Stimulated activated CD4-positive, alpha-beta T cell treated with anti-CD3 and anti-CD28 coated beads, TNF-alpha, amount 100 ng/mL, for 4 hours (primary cell): ENCODE results near the gene ZDHHC5.

Experiments used
- DNase-seq, 3 experiments: peaks; one replicate each; pipeline ENCODE4 v3.0.0-alpha.2; 2020; ENCODE audit warnings: low read depth in 3 of 3

ZDHHC5 gene, protein sequence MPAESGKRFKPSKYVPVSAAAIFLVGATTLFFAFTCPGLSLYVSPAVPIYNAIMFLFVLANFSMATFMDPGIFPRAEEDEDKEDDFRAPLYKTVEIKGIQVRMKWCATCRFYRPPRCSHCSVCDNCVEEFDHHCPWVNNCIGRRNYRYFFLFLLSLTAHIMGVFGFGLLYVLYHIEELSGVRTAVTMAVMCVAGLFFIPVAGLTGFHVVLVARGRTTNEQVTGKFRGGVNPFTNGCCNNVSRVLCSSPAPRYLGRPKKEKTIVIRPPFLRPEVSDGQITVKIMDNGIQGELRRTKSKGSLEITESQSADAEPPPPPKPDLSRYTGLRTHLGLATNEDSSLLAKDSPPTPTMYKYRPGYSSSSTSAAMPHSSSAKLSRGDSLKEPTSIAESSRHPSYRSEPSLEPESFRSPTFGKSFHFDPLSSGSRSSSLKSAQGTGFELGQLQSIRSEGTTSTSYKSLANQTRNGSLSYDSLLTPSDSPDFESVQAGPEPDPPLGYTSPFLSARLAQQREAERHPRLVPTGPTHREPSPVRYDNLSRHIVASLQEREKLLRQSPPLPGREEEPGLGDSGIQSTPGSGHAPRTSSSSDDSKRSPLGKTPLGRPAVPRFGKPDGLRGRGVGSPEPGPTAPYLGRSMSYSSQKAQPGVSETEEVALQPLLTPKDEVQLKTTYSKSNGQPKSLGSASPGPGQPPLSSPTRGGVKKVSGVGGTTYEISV

DNA sequence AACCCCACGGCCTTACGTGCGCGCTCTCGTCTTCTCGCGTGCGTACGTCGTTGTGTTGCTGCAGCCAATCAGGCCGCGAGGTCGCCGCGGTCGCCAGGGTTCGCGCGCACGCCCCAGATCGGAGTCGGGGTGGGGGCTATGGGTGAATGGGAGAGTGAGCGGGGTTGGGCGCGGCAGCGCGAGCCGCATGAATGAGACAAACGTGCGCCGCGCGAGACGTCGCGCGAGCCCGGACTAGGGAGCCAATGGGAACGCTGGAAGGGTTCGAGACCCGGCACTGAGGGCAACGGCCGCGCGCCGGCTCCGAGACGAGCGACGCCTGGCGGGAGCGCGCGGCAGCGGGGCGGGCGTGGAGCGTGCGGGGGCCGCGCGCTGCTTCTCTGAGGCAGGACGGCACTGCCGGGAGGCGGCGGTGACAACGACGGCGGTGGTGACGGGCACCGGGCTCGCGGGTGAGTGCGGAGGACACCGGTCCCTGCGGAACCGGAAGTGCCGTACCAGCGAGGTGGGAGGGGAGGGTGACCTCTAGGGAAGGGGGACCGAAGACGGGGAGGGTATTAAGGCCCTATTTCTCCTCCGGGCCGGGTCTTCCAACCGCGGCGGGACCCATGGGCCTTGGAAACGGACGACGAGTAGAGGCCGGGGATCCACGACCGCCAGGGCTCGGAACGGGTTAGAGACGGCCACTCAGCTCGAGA, at the start of gene ZDHHC5:
TSS of gene ZDHHC5 (plus strand) at position 379 of the 698 bp plus-strand sequence. CDS start 4,977 bp downstream, outside the sequence.
- DNase-seq: peak; percentile 96 to 99 (median 99)

DNA sequence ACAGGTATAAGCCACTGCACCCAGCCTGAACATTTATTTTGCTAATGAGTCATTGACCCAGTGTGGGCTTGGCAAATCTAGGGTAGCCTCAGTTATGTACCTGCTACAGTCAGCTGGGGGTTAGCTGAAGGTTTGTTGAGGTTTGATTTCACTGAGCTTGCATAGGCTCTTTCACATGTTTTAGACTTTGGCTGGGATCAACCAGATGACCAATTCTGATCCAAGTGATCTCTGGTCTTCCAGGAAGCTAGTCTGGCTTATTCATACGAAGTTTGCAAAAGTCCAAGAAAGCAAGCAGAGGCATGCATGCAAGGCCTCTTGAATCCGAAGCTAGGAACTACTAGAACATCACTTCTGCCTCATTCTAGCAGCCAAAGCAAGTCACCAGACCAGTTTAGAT, 49.5 kb upstream of the ZDHHC5 start:
- no peak for DNase-seq

DNA sequence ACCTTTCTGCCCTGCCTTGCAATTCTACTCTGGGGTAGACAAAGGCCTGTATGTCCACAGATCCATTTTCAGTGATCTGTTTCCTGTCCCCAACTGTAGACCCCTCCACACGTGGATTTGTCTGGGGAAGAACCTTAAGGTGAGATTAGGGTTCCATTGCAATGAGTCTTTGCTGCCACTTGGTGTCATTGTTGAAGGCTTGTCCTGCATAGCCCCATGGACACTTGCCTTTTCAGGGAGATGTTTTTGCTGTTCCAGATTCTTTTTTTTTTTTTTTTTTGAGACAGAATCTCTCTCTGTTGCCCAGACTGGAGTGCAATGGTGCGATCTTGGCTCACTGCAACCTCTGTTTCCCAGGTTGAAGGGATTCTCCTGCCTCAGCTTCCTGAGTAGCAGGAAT, 48.6 kb upstream of the ZDHHC5 start:
- no peak for DNase-seq

DNA sequence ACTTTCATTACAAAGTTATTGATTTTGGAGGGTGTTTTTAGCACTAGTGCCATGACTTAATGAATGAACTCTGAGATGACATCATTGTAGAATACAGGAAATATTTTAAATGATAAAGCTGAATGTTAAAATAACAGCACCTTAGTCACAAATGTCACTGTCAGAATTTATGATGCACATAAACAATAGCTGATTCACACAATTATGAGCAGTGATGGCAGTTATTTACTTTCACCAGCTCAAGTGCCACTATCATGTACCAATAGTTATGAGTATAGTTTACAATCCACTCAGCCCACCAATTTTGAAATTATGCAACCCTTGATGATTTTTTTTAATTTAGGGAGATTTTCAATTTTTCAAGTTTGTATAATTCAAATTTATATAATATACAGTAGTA, 47.4 kb upstream of the ZDHHC5 start:
- no peak for DNase-seq

DNA sequence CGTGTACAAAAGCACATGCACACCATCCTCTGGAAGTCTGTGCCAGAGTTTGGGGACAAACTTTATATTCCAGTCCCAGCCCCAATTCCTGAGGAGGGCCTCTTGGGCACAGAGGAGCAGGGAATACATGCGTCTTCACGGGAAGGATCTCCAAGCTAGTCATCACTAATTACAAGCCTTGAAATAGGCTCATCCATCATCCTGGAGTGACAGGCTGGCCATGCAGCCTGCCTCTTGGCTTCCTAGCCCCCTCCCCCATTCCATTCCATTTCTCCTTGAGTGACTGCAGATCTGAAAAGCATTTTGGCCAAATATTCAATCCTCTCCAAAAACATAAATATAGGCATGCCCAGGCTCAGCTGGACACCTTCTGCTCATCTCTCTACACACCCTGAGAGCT, 45.7 kb upstream of the ZDHHC5 start:
- DNase-seq: no peak

DNA sequence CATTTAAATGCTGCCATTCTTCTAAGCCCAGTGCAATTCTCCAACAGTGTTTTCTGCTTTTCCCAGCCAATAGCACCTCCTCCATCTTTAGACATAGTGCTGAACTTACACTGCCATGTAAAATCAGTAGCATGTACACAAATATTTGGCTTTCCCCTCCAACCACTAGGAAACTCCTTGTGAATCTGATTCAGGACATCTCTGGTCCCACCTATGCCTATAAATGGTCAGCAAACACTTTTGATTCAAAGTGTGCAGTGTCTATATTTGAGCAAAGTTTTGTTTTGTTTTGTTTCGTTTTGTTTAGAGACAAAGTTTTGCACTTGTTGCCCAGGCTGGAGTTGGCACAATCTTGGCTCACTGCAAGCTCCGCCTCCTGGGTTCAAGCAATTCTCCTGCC, 43.0 kb upstream of the ZDHHC5 start:
- no peak for DNase-seq

DNA sequence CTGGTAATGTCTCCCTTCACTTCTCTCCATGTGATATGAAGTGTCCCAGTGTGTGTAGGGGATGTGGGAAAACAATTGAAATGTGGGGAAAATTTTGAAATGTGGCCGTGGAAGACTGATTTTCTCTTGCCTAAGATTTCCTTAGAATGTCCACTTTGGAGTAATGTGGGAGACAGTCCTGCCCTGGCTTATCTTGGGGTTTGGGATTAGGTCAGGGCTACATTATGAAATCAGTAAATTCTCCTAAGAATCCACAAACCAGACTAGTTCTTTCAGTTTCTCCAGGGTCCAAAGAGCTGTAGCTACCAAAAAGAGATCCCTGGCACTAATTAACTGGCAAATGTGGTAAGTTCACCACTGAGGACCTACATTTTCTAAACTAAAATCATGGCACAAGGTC, 41.0 kb upstream of the ZDHHC5 start:
- DNase-seq: no peak

DNA sequence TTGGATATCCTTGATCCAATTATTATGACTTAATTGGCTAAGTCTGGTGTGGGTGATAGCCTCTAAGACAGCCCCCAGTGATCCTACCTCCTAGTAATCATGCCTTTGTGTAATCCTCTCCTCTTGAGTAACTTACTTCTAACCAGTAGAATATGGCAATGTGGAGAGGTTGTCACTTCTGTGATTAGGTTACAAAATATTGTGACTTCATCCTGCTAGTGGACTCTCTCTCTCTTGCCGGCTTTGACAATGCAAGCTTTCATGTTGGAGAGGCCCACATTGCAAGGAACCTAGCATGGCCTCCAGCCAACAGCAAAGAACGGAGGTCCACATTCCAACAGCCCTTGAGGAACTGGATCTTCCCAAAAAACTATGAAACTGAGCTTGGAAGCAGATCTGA, 37.7 kb upstream of the ZDHHC5 start:
- no peak for DNase-seq

DNA sequence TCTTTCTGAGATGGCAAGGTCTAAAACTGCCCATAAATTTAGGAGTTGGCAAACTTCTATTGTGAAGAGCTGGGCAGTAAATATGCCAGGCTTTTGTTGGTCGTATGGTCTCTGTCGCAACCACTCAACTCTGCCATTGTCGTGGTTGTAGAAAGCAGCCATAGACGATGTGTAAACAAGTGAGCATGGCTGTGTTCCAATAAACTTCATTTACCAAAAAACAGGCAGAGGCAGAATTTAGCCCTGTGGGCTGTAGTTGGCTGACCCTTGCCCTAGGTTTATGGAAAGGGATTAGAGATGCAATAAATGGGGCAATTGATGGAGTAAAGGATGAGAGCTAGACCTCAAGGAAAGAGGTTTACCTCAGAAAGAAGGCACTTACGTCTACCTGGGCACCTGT, 35.8 kb upstream of the ZDHHC5 start:
- no peak for DNase-seq

DNA sequence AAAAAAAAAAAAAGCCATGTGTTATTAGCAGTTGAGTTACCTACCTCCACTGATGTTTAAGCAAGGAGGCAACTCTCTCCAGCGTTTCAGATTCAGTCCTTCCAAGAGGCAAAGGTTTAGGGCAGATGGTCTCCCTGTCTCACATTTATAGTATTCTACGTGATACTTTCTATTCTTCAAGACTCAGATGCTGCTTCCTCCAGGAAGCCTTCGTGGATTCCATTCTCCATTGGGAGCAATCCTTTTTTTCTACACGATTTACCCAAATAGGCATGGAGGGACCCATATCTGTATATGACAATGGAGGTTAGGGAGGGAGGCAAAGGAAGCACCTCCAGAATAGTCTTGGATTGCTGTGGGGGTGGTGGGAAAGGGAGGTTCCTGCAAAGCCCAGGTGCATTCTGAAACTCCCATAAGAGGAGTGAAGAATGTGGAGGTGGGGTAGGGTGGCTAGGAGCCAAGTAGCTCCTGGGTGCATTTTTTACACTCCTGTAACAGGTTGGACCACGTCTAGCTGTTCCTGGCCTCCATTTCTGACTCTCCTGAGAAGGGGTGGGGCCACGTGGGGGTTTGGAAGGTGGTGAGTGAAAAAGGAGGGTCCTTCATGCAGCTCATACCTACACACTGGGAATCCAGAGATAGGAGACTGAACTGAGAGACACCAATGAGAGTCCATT, 34.4 kb upstream of the ZDHHC5 start:
- no peak for DNase-seq

DNA sequence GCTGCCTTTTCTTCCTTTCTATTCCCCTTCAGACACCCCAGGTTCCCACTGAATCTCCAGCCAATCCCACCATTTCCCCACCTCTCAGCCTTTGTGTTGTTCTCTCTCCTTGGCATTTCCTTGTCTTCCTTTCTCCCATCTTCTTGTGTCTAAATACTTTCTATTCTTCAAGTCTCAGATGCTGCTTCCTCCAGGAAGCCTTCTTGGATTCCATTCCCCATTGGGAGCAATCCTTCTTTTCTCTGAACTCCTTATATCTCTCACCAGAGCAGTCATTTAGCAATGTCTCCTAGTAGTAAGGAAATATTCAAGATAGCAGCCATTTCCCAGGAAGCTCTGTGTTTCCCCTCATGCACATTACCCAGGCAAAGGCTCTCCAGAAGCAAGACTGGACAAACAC, 33.6 kb upstream of the ZDHHC5 start:
- no peak for DNase-seq

DNA sequence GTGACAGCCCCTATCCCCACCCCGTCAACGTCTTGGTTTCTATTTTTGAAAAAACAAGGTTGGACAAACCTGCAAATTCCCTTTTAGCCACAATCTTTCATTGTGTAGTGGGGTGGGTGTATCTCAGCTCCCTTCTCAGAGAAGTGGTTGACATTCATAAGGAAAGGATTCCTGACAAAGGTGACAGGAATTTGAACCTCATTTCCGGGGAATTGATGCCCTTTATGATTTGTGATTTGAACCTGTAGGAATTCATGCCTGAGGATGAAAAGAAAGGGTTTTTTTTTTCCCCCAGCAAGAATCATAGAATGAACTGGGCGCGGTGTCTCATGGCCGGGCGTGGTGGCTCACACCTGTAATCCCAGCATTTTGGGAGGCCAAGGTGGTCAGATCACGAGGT, 32.7 kb upstream of the ZDHHC5 start:
- no peak for DNase-seq

DNA sequence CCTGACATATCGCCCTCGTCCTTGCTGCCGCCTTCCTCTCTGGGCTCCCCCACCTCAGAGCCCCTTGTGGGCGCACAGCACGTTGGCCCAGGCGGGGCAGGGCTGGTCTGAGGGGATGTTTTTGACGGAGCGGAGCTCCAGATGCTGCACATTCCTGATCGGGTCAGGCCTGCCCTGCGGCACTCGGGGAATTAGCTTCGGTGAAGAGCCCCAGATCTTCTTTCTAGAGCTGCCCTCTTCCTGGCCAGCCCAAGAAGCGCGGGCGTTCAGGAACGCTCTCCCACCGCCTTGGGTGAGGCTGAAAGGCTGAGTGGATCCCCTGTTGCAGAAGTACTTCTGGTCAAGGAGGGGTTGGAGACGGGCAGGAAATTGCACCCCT, 30.3 kb upstream of the ZDHHC5 start:
- DNase-seq: no peak

DNA sequence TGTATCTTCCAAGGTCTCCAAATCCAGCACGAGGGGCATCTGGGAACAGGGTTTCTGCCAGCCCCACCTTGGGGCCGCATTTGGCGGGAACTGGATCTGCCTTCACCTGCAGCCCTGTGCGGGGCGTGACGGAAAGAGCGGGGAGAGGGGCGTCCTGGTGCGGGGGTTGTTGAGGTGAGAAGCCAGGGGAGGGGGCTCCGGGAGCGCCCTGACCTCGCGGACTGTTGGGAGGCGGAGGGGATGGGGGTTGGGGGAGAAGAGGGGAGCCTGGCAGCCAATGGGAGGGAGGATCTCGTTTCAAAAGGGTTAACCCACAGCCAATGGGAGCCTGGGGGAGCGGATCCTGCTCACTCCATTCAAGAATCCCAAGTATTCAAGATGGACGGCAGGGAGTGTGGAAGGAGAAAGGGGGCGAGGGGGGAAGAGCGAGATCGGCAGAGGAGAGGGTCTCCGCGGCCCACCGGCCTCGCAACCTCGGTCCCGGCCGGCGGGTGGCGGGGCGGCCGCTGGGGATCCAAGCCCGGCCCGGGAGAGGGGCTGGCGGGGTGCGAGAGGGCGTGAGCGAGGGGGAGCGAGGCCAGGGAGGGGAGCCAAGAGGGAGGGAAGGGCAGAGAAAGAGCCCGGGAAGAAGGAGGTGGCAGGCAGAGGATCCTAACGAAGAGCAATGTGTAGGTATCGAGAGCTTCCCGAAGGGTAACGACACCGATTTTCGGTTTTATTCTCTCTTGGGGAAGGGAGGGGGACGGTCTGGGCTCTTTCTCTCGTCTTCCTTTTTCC, 29.7 kb upstream of the ZDHHC5 start:
- no peak for DNase-seq

DNA sequence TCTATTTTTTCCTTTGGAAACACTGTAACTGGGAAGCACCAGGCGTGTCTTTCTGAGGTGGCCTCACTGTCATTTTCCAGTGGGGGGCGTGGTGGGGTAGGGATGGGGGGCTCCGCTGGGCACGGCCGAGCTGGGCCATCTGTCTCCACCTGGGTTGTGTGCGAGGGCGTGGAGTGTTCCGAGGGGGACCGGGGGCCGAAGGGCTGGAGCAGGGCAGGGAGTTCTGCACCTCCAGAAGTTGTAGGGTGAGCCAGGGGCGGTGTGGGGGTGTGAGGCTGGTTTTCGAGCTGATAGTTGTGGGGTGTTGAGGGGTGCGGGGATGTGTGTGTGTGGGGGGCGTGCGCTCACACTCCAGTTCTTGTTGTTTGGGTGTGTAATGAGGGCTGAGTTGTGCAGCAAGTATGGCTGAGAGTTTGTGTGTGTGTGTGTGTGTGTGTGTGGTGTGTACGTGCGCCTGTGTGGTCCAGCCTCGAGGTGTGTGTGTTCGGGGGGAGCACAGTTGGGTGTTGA, 29.0 kb upstream of the ZDHHC5 start:
- DNase-seq: no peak

DNA sequence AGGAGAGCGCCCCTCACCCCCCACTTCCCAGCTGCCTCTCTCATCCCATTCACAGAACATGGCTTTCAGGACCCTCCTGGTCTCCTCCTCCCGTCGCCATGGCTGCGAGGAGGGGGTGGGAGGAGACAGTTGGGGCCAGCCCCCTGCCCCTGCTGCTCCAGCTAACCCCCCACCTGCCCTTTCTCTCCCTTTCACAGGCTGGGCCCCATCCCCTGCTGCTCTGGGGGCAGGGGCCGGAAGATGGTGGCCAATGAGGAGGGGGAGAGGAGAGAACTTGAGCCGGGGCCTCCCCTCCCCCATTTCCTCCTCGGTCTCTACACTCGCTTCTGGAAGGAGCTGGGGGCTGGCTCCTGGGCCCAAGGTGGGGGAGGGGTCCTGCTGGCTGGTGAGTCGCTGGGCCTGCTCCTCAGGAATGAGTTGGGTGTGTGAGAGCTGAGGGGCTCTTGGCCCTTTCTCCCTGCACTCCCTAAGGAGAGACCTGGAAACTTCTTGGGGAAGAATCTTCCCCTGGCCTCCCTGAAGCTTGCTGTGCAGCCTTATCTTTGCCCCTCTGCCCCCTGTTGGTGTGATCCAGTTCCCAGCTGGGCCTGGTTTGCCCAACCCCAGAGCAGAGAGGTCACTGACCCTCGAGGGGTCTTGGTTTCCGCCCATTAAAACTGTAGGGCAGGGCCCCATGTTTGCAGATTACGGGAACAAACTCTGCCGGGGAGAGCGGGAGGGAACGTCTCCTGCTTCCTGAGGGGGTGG, 28.4 kb upstream of the ZDHHC5 start:
- no peak for DNase-seq

DNA sequence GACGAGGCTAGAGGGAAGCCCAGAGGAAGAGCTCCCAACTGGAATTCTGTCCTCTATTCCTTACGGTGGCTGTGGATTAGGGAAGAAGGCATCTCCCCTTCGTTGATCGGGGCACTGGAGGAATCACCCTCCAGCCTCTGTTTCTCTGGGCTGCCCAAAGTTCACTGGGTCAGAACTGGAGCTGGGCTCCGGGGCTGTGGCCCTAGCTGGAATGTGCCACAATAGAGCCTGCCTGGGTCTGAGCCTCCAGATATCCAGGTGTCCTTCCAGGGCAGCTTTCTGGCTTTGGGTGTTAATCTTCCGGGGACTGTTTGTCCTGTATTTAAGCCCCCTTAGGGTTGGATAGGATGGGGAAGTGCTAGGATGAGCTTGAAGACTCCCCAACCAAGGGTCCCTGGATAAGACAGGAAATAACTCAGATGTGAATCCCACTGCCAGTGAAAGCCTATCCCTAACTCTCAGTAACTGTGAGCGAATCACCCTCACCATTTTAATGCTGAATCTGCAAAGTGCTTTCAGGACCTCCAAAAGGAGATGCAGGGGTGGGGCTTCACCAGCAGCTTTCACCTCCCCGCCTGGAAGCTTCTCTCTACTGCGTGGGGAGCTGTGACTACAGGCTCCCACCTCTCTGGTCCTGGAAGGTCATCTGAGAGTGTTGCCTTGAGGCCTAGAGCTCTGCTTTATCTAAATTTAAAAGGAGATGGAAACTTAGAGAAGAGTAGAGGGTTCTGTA, 27.7 kb upstream of the ZDHHC5 start:
- no peak for DNase-seq

DNA sequence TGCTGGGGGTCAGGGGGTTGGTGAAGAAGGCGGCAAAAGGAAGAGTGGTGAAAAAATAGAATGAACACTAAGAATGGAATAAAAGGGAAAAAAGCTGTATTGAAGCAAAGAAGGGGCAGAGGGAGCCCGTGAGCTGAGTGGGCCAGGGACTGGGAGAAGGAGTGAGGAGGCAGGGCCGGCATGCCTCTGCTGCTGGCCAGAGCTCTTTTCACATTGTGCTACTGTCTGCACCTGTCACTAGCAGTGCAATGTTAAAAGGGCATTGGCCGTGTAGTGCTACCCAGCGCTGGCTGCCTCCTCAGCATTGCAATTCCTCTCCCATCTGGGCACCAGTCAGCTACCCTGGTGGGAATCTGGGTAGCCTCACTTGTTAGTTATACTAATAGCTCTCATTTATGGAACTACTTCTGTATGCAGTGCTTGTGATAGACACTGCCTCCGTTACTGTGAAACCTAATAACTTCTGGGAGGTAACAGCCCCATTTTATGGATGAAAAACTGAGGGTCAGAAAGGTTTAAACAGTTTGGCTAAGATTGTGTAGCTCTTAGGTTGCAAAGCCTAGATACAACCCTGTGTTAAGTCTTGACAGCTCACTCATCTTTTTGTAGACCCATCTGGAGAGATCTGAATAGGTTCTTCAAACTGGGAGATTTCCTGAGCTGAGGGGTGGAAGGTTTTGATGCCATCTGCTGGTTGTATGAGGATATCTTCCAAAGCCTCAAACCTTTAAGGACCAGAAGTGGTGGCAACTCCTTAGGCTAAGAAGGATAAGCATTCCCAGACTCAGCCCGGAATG, 26.7 kb upstream of the ZDHHC5 start:
- DNase-seq: no peak

DNA sequence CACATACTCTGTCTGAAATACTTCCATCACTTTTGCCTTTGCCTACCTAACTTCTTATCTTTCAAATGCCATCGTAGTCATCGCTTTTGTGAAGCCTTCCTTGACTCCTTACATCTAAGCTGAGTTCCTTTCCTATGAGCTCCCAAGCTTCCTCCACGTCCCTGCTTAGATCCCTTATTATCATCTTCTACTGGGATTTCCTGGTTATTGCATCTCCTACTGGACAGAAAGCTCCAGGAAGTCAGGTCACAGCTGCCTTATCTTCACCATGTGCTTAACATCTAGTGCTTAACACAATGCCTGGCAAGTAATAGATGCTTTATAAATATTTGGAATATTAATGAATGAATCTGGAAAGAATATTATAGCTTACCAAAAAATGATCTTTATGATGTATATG, 24.1 kb upstream of the ZDHHC5 start:
- DNase-seq: no peak
